HEK293T (cell line): ENCODE results near the gene HPSE2.

Experiments used
- ARNT ChIP-seq: fragments of 450-650 bp; IDR thresholded peaks from 2 replicates; pipeline ENCODE4 v1.6.1; 2017; ENCODE audit warnings: mild to moderate bottlenecking
- BHLHE40 ChIP-seq: fragments of 450-650 bp; IDR thresholded peaks from 2 replicates; pipeline ENCODE4 v1.6.1; 2016; ENCODE audit warnings: mild to moderate bottlenecking, moderate library complexity, borderline replicate concordance
- CTBP1 ChIP-seq: fragments of 450-650 bp; IDR thresholded peaks from 2 replicates; pipeline ENCODE4 v1.6.1; 2016; ENCODE audit warnings: borderline replicate concordance
- ELF4 ChIP-seq: fragments of 450-650 bp; IDR thresholded peaks from 2 replicates; pipeline ENCODE4 v1.6.1; 2017; ENCODE audit warnings: antibody characterized with exemption
- FOXA1 ChIP-seq: fragments of 450-650 bp; IDR thresholded peaks from 2 replicates; pipeline ENCODE4 v1.6.1; 2016; ENCODE audit warnings: mild to moderate bottlenecking
- FOXK2 ChIP-seq: fragments of 450-650 bp; IDR thresholded peaks from 2 replicates; pipeline ENCODE4 v1.6.1; 2016; ENCODE audit warnings: mild to moderate bottlenecking
- FOXM1 ChIP-seq: fragments of 450-650 bp; IDR thresholded peaks from 2 replicates; pipeline ENCODE4 v1.6.1; 2017; ENCODE audit warnings: mild to moderate bottlenecking, borderline replicate concordance
- HDGF ChIP-seq: fragments of 450-650 bp; IDR thresholded peaks from 2 replicates; pipeline ENCODE4 v1.6.1; 2017; ENCODE audit warnings: antibody characterized with exemption, borderline replicate concordance
- L3MBTL2 ChIP-seq: fragments of 450-650 bp; conservative IDR thresholded peaks from 2 replicates; pipeline ENCODE4 v1.6.1; 2016; ENCODE audit warnings: mild to moderate bottlenecking
- SP1 ChIP-seq: fragments of 450-650 bp; IDR thresholded peaks from 2 replicates; pipeline ENCODE4 v1.6.1; 2017
- SUZ12 ChIP-seq: fragments of 450-650 bp; IDR thresholded peaks from 2 replicates; pipeline ENCODE4 v1.6.1; 2016; ENCODE audit warnings: mild to moderate bottlenecking
- TARDBP ChIP-seq: fragments of 450-650 bp; IDR thresholded peaks from 2 replicates; pipeline ENCODE4 v1.6.1; 2016
- TF ChIP-seq, protein P1 (sequence below): fragments of 450-650 bp; IDR thresholded peaks from 2 replicates; pipeline ENCODE4 v1.6.1; 2016

DNA sequence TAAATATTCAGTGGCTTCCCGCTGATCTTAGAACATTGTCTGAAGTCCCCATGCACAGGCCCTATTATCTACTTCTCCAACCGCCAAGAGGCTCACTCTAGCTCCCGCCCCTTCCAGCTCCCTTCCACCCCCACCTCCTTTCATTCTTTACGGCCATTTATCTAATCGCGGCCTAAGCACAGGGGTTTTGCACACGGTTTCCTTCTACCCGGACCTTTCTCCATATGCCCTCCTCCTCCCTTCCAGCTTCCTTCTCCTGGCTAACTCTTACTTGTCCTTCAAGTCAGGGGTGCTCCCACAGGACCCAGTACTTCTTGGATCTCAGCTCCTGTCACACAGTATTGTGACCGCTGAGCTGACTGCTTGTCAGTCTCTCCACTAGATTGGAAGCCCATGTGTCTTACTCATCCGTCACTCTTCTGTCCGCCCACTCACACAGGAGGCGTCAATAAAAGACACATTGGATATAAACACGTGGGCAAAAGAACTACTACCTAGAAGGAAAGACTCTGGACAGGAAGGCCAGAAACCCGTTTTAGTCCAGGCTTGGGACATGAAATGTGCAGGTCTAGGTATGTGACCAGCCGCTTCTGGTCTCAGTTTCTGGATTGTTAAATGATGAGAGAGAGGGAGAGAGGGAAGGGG is 768.7 kb downstream of the HPSE2 start:
- TF ChIP-seq TARDBP = no peak
- no peak for TF ChIP-seq FOXA1
- TF ChIP-seq CTBP1 = no peak
- TF ChIP-seq ELF4 = no peak
- TF ChIP-seq SP1 = no peak
- TF ChIP-seq HDGF = no peak
- TF ChIP-seq SUZ12 = no peak
- TF ChIP-seq ARNT = no peak
- TF ChIP-seq, protein P1, sequence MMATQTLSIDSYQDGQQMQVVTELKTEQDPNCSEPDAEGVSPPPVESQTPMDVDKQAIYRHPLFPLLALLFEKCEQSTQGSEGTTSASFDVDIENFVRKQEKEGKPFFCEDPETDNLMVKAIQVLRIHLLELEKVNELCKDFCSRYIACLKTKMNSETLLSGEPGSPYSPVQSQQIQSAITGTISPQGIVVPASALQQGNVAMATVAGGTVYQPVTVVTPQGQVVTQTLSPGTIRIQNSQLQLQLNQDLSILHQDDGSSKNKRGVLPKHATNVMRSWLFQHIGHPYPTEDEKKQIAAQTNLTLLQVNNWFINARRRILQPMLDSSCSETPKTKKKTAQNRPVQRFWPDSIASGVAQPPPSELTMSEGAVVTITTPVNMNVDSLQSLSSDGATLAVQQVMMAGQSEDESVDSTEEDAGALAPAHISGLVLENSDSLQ = no peak
- peak; percentile 44; the same call in 1 of the 2 replicates for TF ChIP-seq L3MBTL2
- TF ChIP-seq FOXK2 = no peak
- TF ChIP-seq BHLHE40 = no peak
- TF ChIP-seq FOXM1 = no peak
